ENCODE data around the gene MTMR1. TPM values are rescaled to one million over a fixed set of nuclear protein-coding genes. Genes with fewer than 3 reads are reported as not detected.

Gene MTMR1
- total RNA-seq, 1 experiment from 2014 or later: 15.6 TPM

- DNase-seq (ENCODE audit: low spot score) (no peak), ATAC-seq (no peak)
- CTCF ChIA-PET: interaction anchor here (1.0 to 2.2 kb wide), 4 partner anchors 11 to 305 kb away, joined by 3 to 5 read pairs (median 4); no protein-coding TSS in a partner anchor
- no peaks in the 10 kb centered on the region for H3K27me3 Mint-ChIP-seq (ENCODE audit: low read depth)
- H3K4me1 Mint-ChIP-seq: peaks cover 33% of the 10 kb centered on the region
- H3K36me3 Mint-ChIP-seq: peaks cover 13% of the 10 kb centered on the region; the same call in 1 of the 2 replicates
- TF ChIP-seq ATF1 (CRISPR knock-in tag; IDR thresholded peaks at IDR 0.05): no peak
- no peak for TF ChIP-seq AR (CRISPR knock-in tag; IDR thresholded peaks at IDR 0.05)
- TF ChIP-seq ATF3 (CRISPR knock-in tag; conservative IDR thresholded peaks at IDR 0.05): no peak
- no peak for TF ChIP-seq MAX (CRISPR knock-in tag; IDR thresholded peaks at IDR 0.05)
- TF ChIP-seq TP53 (CRISPR knock-in tag; IDR thresholded peaks at IDR 0.05): no peak
- TF ChIP-seq IRF1 (CRISPR knock-in tag; IDR thresholded peaks at IDR 0.05): no peak
- no peak for TF ChIP-seq ZNF138 (CRISPR knock-in tag; conservative IDR thresholded peaks at IDR 0.05)
- no peak for TF ChIP-seq CTCF (IDR thresholded peaks at IDR 0.05)
- TF ChIP-seq ARID4B (CRISPR knock-in tag; IDR thresholded peaks at IDR 0.05; ENCODE audit: borderline replicate concordance): no peak
- TF ChIP-seq KAT7 (CRISPR knock-in tag; IDR thresholded peaks at IDR 0.05; ENCODE audit: borderline replicate concordance): no peak
- no peak for TF ChIP-seq GRHL2 (CRISPR knock-in tag; IDR thresholded peaks at IDR 0.05; ENCODE audit: insufficient replicate concordance, severe bottlenecking)
- no peak for TF ChIP-seq ZNF671 (CRISPR knock-in tag; IDR thresholded peaks at IDR 0.05)
- peak overlapping the region; percentile 90 for H3K27ac Mint-ChIP-seq
- H3K9me3 Mint-ChIP-seq: no peaks in the 10 kb centered on the region
- no peak overlapping the region for H3K4me3 Mint-ChIP-seq
- POLR2A ChIA-PET: no interaction called here
These were observed 84.3 kb downstream of the MTMR1 start for GRCh38 chrX:150777328-150777992.

- Mint-ChIP-seq H3K9me3 (no peaks in the 10 kb centered on the region), H3K4me3 (no peak overlapping the region), H3K27ac (no peak overlapping the region), H3K27me3 (ENCODE audit: low read depth) (no peaks in the 10 kb centered on the region), H3K4me1 (peaks cover 31% of the 10 kb centered on the region), H3K36me3 (peaks cover 13% of the 10 kb centered on the region; the same call in 1 of the 2 replicates)
- ATAC-seq (no peak), DNase-seq (ENCODE audit: low spot score) (no peak)
- CTCF ChIA-PET: no interaction called here
- POLR2A ChIA-PET: no interaction called here
- TF ChIP-seq TCF7 (CRISPR knock-in tag; IDR thresholded peaks at IDR 0.05; ENCODE audit: low read depth): no peak
- no peak for TF ChIP-seq ZNF671 (CRISPR knock-in tag; IDR thresholded peaks at IDR 0.05)
- TF ChIP-seq CTCF (IDR thresholded peaks at IDR 0.05): no peak
- TF ChIP-seq CREB1 (CRISPR knock-in tag; IDR thresholded peaks at IDR 0.05): no peak
- TF ChIP-seq SOX15 (CRISPR knock-in tag; IDR thresholded peaks at IDR 0.05): no peak
- no peak for TF ChIP-seq ARID4B (CRISPR knock-in tag; IDR thresholded peaks at IDR 0.05; ENCODE audit: borderline replicate concordance)
- no peak for TF ChIP-seq KAT7 (CRISPR knock-in tag; IDR thresholded peaks at IDR 0.05; ENCODE audit: borderline replicate concordance)
- TF ChIP-seq TEAD1 (CRISPR knock-in tag; IDR thresholded peaks at IDR 0.05): no peak
These were observed 86.2 kb downstream of the MTMR1 start for GRCh38 chrX:150779385-150779784.

All from WTC11 (cell line).